ENCODE results near the gene MUS81.

MUS81 gene

GRCh38 chr11:65849366-65849765, 10.9 kb upstream of the MUS81 start:
- no peak for DNase-seq

DNA sequence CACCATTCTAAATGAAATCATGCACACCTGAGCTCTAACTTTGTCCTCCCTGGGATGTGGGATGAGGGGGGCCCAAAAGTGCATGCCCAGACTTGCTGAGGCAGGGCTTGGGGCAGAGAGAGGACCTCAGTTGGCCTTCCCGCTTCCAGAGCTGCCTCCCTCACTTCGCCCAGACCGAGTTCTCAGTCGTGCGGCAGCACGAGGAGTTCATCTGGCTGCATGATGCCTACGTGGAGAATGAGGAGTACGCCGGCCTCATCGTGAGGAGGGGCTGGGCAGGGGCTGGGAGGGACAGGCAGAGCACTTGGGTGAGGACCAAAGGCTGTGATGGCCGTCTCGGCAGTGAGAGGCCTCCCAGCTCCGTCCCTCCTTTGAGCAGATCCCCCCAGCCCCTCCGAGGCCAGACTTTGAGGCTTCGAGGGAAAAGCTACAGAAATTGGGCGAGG, 10.4 kb upstream of the MUS81 start:
- no peak for DNase-seq

GRCh38 chr11:65850217-65851082, 9.8 kb upstream of the MUS81 start:
- DNase-seq: no peak

- no peak for DNase-seq
Observed at GRCh38 chr11:65851083-65851579, 9.1 kb upstream of the MUS81 start.

GRCh38 chr11:65851811-65852507, 8.3 kb upstream of the MUS81 start:
- DNase-seq: no peak

DNA sequence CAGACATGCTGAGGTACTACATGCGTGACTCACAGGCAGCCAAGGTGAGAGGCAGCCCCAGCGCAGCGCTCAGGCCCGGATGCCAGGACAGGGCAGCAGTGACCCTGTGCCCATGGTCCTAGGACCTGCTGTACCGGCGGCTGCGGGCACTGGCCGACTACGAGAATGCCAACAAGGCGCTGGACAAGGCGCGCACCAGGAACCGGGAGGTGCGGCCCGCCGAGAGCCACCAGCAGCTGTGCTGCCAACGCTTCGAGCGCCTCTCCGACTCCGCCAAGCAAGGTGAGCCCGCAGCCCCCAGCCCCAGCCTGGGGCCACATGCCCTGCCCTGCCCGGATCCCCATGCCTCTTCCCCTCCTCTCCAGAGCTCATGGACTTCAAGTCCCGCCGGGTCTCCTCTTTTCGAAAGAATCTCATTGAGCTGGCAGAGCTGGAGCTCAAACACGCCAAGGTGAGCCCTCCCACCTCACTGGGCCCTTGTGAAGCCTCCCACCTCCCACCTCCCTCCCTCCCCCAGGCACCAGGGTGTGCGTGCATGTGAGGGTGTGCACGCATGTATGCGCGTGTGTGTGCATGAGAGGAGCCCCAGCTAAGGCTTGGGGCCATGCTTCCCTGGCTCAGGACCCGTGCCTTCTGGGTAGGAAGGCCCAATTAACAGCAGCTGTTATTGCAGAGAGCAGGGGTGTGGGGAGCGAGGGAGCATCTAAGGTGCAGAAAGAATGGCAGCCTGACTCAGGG, 7.6 kb upstream of the MUS81 start:
- DNase-seq: no peak

GRCh38 chr11:65853246-65853979, 6.8 kb upstream of the MUS81 start:
- no peak for DNase-seq

GRCh38 chr11:65854161-65854592, 6.1 kb upstream of the MUS81 start:
- no peak for DNase-seq

GRCh38 chr11:65854852-65855837, 5.1 kb upstream of the MUS81 start:
- no peak for DNase-seq

- no peak for DNase-seq
Observed at GRCh38 chr11:65855927-65856363, 4.3 kb upstream of the MUS81 start.

DNA sequence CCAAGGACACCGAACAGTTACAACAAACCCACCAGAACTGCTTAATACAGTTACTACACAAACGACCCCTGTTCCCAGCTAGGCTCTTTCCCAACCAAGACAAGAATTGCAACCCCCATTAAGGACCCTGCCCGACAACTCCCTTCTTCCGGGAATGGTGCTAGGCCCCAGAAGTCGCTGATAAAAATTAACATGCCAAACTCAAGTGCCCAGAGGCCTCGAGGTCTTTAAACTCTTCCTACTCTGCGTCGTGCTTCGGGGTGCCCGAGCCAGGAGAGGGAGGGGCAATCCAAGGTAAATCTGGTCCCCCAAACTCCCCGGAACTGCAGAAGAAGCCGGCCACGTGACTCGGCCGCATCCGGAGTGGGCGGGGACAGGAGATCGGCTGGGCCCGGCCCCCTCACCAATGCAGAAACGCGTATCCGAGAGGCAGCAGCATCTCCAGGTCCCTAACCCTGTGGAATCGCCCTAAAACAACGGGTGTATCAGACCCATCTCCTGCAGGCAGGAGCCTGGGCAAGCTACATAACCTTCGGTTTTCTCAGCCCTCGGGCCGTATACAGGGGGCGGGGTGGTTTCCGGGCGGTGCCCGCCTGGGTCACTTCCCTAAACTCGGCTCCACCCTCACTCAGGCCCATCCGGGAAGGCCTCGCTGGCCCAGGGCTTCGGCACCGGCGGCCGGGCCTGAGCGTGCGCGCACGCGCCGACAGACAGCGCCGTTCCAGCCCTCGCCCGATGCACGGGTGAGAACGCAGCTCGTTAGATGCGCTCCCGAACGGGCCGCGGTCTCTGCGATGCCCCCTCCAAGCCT, 3.3 kb upstream of the MUS81 start:
- DNase-seq: peak; percentile 79

DNA sequence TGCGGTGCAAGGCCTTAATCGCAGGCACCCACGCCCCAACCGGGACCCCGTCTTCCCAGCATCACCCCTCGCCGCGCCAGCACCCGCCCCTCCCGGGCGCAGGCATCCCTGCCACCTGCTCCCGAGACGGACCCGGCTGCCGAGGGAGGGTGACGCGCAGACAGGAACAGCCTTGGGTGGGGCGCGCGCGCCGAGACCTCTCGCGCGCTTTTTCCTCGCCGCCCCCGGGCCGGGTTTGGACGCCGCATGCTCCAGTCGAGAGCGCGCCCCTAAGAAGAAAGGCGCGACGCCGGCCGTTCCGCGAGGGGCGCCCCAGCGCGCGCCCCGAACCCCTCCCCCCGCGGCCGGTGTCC, 2.8 kb upstream of the MUS81 start:
- no peak for DNase-seq

DNA sequence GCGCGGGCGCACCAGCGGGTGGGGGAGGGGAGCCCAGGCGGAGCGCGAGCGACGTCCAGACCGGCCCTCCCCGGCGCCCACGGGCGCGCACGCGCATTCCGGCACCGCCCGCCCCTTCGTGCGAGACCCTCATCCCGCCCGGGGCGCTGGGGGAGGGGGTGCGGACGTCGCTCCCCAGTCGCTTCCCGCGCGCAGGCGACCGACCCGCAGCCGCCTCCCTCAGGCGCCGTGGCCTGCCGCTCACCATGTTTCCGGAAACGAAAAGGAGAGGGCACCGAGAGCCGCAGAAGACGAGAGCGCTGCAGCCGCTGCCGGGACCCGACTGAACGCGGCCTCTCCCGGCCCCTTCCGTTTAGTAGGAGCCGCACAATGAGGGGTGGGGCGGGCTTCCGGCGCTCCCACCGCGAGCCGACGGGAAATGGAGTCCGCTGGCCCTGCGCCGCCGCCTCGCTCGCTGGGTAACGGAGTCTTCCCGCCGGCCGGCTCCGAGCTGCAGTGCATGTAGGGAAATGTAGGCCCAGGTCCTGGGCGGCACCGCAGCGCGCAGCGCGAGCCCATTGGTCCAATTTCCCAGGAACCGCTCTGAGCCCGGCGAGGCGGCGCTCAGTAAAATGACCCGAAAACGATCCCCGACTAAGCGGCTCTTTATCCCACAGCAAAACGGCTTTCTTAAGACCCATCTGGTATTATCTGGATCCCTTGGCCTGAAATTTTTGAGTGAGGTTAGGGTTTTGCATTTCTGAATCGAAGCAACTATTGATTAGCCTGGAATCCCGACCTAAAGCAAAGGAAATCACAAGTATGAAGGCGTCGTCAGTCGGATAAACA, 2.2 kb upstream of the MUS81 start, which contains the start of gene CFL1:
CFL1 (minus strand) TSS at position 328 of the 828 bp plus-strand sequence; CDS start at position 247, 81 bp downstream.
- DNase-seq: peak; percentile 99

DNA sequence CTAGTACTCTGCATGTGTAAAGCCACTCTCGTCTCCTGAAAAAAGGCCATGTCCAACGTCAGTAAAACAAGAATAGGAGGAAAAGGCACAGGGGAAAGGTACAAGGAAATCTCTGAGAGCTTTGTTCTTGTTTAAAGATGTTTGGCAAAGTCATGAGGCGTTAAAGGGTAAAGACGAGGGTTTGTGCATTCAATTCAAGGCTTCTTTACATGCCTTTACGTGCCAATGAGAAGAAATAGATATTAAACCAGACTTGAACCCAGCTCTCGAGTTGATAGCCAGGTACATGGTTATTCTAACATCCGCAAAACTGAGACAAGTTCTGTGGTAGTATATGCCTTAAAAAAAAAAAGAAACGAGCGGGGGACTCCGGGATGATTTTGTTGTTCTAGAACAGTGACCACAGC, 1.5 kb upstream of the MUS81 start:
- no peak for DNase-seq

- DNase-seq: peak; percentile 96
Observed at GRCh38 chr11:65859095-65859811, 980 bp upstream of the MUS81 start.

- DNase-seq: no peak
Observed at GRCh38 chr11:65859812-65860277, 388 bp upstream of the MUS81 start.

- DNase-seq: no peak
Observed at GRCh38 chr11:65861165-65861505, 902 bp downstream of the MUS81 start.

DNA sequence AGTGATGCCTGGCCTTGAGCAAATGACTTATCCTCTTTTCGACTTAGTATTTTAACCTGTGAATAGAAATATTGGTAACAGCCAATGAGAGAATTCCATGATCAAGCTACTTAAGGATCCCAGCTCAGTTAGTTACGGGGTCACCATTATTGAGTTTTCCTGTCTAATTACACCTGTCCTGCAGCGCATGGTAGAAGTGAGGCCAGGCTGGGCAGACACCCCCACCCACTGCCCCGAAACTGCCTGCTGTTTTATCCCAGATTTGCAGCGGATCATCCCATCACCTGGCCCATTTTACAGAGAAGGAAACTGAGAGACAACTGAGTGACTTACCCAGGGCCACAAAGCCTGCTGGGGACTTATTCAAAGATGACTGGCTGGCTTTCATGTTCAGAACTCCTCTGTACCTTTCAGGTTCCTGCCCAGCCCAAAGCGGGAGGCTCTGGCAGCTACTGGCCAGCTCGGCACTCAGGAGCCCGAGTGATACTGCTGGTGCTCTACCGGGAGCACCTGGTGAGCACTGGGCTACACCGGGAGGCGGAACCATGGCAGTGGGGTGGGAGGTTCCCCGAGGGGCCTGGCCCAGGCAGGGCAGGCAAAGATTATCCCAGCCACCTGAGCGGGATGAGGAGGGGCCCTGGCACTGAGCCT, 1.4 kb downstream of the MUS81 start:
- no peak for DNase-seq

Data from retina (tissue), 1 donor.